GM23248 (cell line): ENCODE data around the gene LHCGR. TPM values are rescaled to one million over a fixed set of nuclear protein-coding genes. Genes with fewer than 3 reads are reported as not detected.

Source experiments
- DNase-seq: peaks from one replicate; pipeline ENCODE4 v3.0.0-alpha.2; 2015
- H2AFZ ChIP-seq: fragments of 200-600 bp; sonication (generic); 2 replicates; pipeline ENCODE4 v1.6.1; 2016; ENCODE audit warnings: antibody characterized with exemption
- H3F3A ChIP-seq: fragments of 200-600 bp; sonication (generic); 2 replicates; pipeline ENCODE4 v1.6.1; 2016; ENCODE audit warnings: mild to moderate bottlenecking, antibody characterized with exemption, mixed run types; ENCODE audit not compliant: insufficient read depth
- H3K27ac ChIP-seq: fragments of 200-600 bp; sonication (generic); 2 replicates; pipeline ENCODE4 v1.5.1; 2016; ENCODE audit warnings: mild to moderate bottlenecking
- H3K27me3 ChIP-seq: fragments of 200-600 bp; sonication (generic); replicated peaks from 2 replicates; pipeline ENCODE4 v1.6.1; 2016; ENCODE audit warnings: mild to moderate bottlenecking; ENCODE audit not compliant: insufficient read depth
- H3K36me3 ChIP-seq: fragments of 200-600 bp; sonication (generic); 2 replicates; pipeline ENCODE4 v1.6.1; 2016; ENCODE audit warnings: low read depth, mild to moderate bottlenecking
- H3K4me1 ChIP-seq: fragments of 200-600 bp; sonication (generic); 2 replicates; pipeline ENCODE4 v1.6.1; 2016; ENCODE audit warnings: mild to moderate bottlenecking; ENCODE audit not compliant: insufficient read depth
- H3K4me2 ChIP-seq: fragments of 200-600 bp; sonication (generic); one replicate; pipeline ENCODE4 v1.6.1; 2016; ENCODE audit warnings: mild to moderate bottlenecking; ENCODE audit not compliant: unreplicated experiment
- H3K4me3 ChIP-seq: fragments of 200-600 bp; sonication (generic); 2 replicates; pipeline ENCODE4 v1.5.1; 2016; ENCODE audit warnings: mild to moderate bottlenecking
- H3K79me2 ChIP-seq: fragments of 200-600 bp; sonication (generic); 2 replicates; pipeline ENCODE4 v1.6.1; 2016; ENCODE audit warnings: mild to moderate bottlenecking; ENCODE audit not compliant: insufficient read depth
- H3K9ac ChIP-seq: fragments of 200-600 bp; sonication (generic); 2 replicates; pipeline ENCODE4 v1.6.1; 2016; ENCODE audit warnings: mild to moderate bottlenecking
- H3K9me2 ChIP-seq: fragments of 200-600 bp; sonication (generic); 2 replicates; pipeline ENCODE4 v1.6.1; 2016; ENCODE audit warnings: mixed run types, mild to moderate bottlenecking, moderate library complexity; ENCODE audit not compliant: insufficient read depth
- H3K9me3 ChIP-seq: fragments of 200-600 bp; sonication (generic); one replicate; pipeline ENCODE4 v1.6.1; 2017; ENCODE audit warnings: low read depth
- H4K20me1 ChIP-seq: fragments of 200-600 bp; sonication (generic); 2 replicates; pipeline ENCODE4 v1.6.0; 2016; ENCODE audit not compliant: insufficient read depth
- EZH2 ChIP-seq: fragments of 200-600 bp; sonication (generic); IDR thresholded peaks from 2 replicates; pipeline ENCODE4 v1.6.1; 2018; ENCODE audit warnings: antibody characterized with exemption, mild to moderate bottlenecking; ENCODE audit not compliant: insufficient read depth, poor library complexity, severe bottlenecking
- EZH2phosphoT487 ChIP-seq: fragments of 200-600 bp; sonication (generic); IDR thresholded peaks from 2 replicates; pipeline ENCODE4 v1.6.1; 2018; ENCODE audit warnings: antibody characterized with exemption, moderate library complexity, mild to moderate bottlenecking, low read depth; ENCODE audit not compliant: insufficient read depth
- WGBS, 2 experiments: methylation state at CpG; one replicate each; pipeline ENCODE4 v1.1.6; 2015 to 2017; ENCODE audit warnings: low lambda C conversion rate in 2 of 2, low coverage in 1 of 2; ENCODE audit errors: missing lambda C conversion rate in 2 of 2; 5-methylcytosine and 5-hydroxymethylcytosine counted together
- in situ Hi-C: fragments of 300-500 bp; cut with MboI; formaldehyde crosslinking; loops from 2 replicates; pipeline ENCODE4 v1.15.0; 2020
- polyA plus RNA-seq: library from polyadenylated mRNA; unstranded; fragments of >200 nt; fragmentation: Nextera tagmentation; extraction: Ambion mirVana; gene quantifications from 2 replicates; pipeline ENCODE4 v1.2.1, GENCODE V29; 2016
- total RNA-seq: library from RNA; depleted of rRNA; stranded (reverse); fragments of >200 nt; shearing (Covaris generic); gene quantifications from 2 replicates; pipeline ENCODE4 v1.2.3, GENCODE V29; 2014

LHCGR gene
- total and polyA plus RNA-seq, 2 experiments from 2014 or later = not detected

- Histone ChIP-seq H3K79me2 (no peaks in the 10 kb centered on the region), H3K4me3 (no peak overlapping the region), H3K9me2 (no peaks in the 10 kb centered on the region), H3K4me2 (no peak overlapping the region), H3K27ac (no peak overlapping the region), H2AFZ (no peak overlapping the region), H3K36me3 (no peaks in the 10 kb centered on the region), H3K4me1 (no peaks in the 10 kb centered on the region), H3K27me3 (no peaks in the 10 kb centered on the region), H4K20me1 (no peaks in the 10 kb centered on the region), H3F3A (no peaks in the 10 kb centered on the region), H3K9ac (no peak overlapping the region), H3K9me3 (no peaks in the 10 kb centered on the region)
- no peak for DNase-seq
- TF ChIP-seq EZH2phosphoT487 (no peak), EZH2 (no peak)
- in situ Hi-C loops = no loop called here
- WGBS, 2 experiments = 60 to 66% methylated on average over 8 of the region's 8 CpGs
Measured at GRCh38 chr2:48767330-48767729, 11.8 kb upstream of the LHCGR start.

GRCh38 chr2:48760826-48761225, 5.3 kb upstream of the LHCGR start:
- Histone ChIP-seq H3K9me2 (peaks cover 5% of the 10 kb centered on the region; the same call in 1 of the 2 replicates), H3K9ac (no peak overlapping the region), H3K36me3 (no peaks in the 10 kb centered on the region), H3K4me3 (no peak overlapping the region), H3K4me1 (no peaks in the 10 kb centered on the region), H3K9me3 (no peaks in the 10 kb centered on the region), H3F3A (no peaks in the 10 kb centered on the region), H3K27me3 (no peaks in the 10 kb centered on the region), H4K20me1 (no peaks in the 10 kb centered on the region), H3K4me2 (no peak overlapping the region), H3K27ac (no peak overlapping the region), H3K79me2 (no peaks in the 10 kb centered on the region), H2AFZ (no peak overlapping the region)
- no peak for DNase-seq
- in situ Hi-C loops = no loop called here
- TF ChIP-seq EZH2phosphoT487 (no peak), EZH2 (no peak)
- 68 to 69% methylated on average over 3 of the region's 3 CpGs for WGBS, 2 experiments

GRCh38 chr2:48759682-48760081, 4.2 kb upstream of the LHCGR start:
- H3K9me2 ChIP-seq = peaks cover 5% of the 10 kb centered on the region; the same call in 1 of the 2 replicates
- H2AFZ ChIP-seq = no peak overlapping the region
- no peaks in the 10 kb centered on the region for H3K9me3 ChIP-seq
- no peaks in the 10 kb centered on the region for H3K4me1 ChIP-seq
- H3K36me3 ChIP-seq = no peaks in the 10 kb centered on the region
- no peaks in the 10 kb centered on the region for H3K27me3 ChIP-seq
- H4K20me1 ChIP-seq = no peaks in the 10 kb centered on the region
- H3K4me3 ChIP-seq = no peak overlapping the region
- in situ Hi-C loops = no loop called here
- no peaks in the 10 kb centered on the region for H3K79me2 ChIP-seq
- H3K9ac ChIP-seq = no peak overlapping the region
- TF ChIP-seq EZH2phosphoT487 = no peak
- TF ChIP-seq EZH2 = no peak
- H3K4me2 ChIP-seq = no peak overlapping the region
- 86 to 89% methylated on average over 1 of the region's 1 CpG for WGBS, 2 experiments
- H3K27ac ChIP-seq = no peak overlapping the region
- no peaks in the 10 kb centered on the region for H3F3A ChIP-seq
- DNase-seq = no peak

GRCh38 chr2:48756289-48756688, 765 bp upstream of the LHCGR start:
- Histone ChIP-seq H3K36me3 (no peaks in the 10 kb centered on the region), H2AFZ (no peak overlapping the region), H3K9me3 (no peaks in the 10 kb centered on the region), H4K20me1 (no peaks in the 10 kb centered on the region), H3F3A (no peaks in the 10 kb centered on the region), H3K27me3 (no peaks in the 10 kb centered on the region), H3K4me2 (no peak overlapping the region), H3K9ac (no peak overlapping the region), H3K9me2 (peaks cover 5% of the 10 kb centered on the region; the same call in 1 of the 2 replicates), H3K27ac (no peak overlapping the region), H3K4me3 (no peak overlapping the region), H3K4me1 (no peaks in the 10 kb centered on the region), H3K79me2 (no peaks in the 10 kb centered on the region)
- 47 to 56% methylated on average over 3 of the region's 3 CpGs for WGBS, 2 experiments
- in situ Hi-C loops = no loop called here
- TF ChIP-seq EZH2 (no peak), EZH2phosphoT487 (no peak)
- no peak for DNase-seq

GRCh38 chr2:48754874-48755273, 650 bp downstream of the LHCGR start:
- Histone ChIP-seq H3K4me2 (no peak overlapping the region), H2AFZ (no peak overlapping the region), H3K9me2 (peaks cover 5% of the 10 kb centered on the region; the same call in 1 of the 2 replicates), H3K9me3 (no peaks in the 10 kb centered on the region), H3K79me2 (no peaks in the 10 kb centered on the region), H4K20me1 (no peaks in the 10 kb centered on the region), H3K27ac (no peak overlapping the region), H3K4me3 (no peak overlapping the region), H3F3A (no peaks in the 10 kb centered on the region), H3K9ac (no peak overlapping the region), H3K36me3 (no peaks in the 10 kb centered on the region), H3K27me3 (no peaks in the 10 kb centered on the region), H3K4me1 (no peaks in the 10 kb centered on the region)
- TF ChIP-seq EZH2phosphoT487 = no peak
- TF ChIP-seq EZH2 = no peak
- DNase-seq = peak; percentile 28
- in situ Hi-C loops = no loop called here
- 29 to 31% methylated on average over 10 of the region's 10 CpGs for WGBS, 2 experiments
